Measurements from ENCODE around the gene DCC. TPM values are rescaled to one million over a fixed set of nuclear protein-coding genes. Genes with fewer than 3 reads are reported as not detected.

DCC gene
- total RNA-seq, 4 donors from 2014 or later = 0.84 to 1.2 TPM; not detected in 2

GRCh38 chr18:52746986-52747385, 407.0 kb downstream of the DCC start:
- Histone ChIP-seq H3K9me3 (no peaks in the 10 kb centered on the region), H3K27ac (no peak overlapping the region), H3K36me3 (no peaks in the 10 kb centered on the region), H3K4me3 (no peak overlapping the region), H3K4me1 (no peaks in the 10 kb centered on the region), H3K27me3 (no peaks in the 10 kb centered on the region)
- DNase-seq (ENCODE audit: low spot score in 2 of 2) = no peak
- 49 to 61% methylated on average over 2 of the region's 2 CpGs for WGBS, 2 donors
- TF ChIP-seq EP300 (IDR thresholded peaks at IDR 0.05) (no peak), POLR2A (IDR thresholded peaks at IDR 0.05) (no peak), CTCF (IDR thresholded peaks at IDR 0.05) (no peak)

GRCh38 chr18:52747869-52748268, 407.9 kb downstream of the DCC start:
- H3K4me1 ChIP-seq = no peaks in the 10 kb centered on the region
- no peak for TF ChIP-seq POLR2A (IDR thresholded peaks at IDR 0.05)
- TF ChIP-seq EP300 (IDR thresholded peaks at IDR 0.05) = no peak
- TF ChIP-seq CTCF (IDR thresholded peaks at IDR 0.05) = no peak
- no peak overlapping the region for H3K27ac ChIP-seq
- H3K36me3 ChIP-seq = no peaks in the 10 kb centered on the region
- WGBS, 2 donors = 91 to 94% methylated on average over 14 to 23 of the region's 23 CpGs
- no peaks in the 10 kb centered on the region for H3K9me3 ChIP-seq
- DNase-seq (ENCODE audit: low spot score in 2 of 2) = no peak
- no peaks in the 10 kb centered on the region for H3K27me3 ChIP-seq
- no peak overlapping the region for H3K4me3 ChIP-seq

GRCh38 chr18:52748343-52748742, 408.3 kb downstream of the DCC start:
- TF ChIP-seq EP300 (IDR thresholded peaks at IDR 0.05) = no peak
- no peak for TF ChIP-seq POLR2A (IDR thresholded peaks at IDR 0.05)
- TF ChIP-seq CTCF (IDR thresholded peaks at IDR 0.05) = no peak
- 85 to 96% methylated on average over 5 to 8 of the region's 8 CpGs for WGBS, 2 donors
- no peak for DNase-seq (ENCODE audit: low spot score in 2 of 2)

GRCh38 chr18:52749542-52749941, 409.5 kb downstream of the DCC start:
- no peaks in the 10 kb centered on the region for H3K9me3 ChIP-seq
- H3K4me3 ChIP-seq = no peak overlapping the region
- no peaks in the 10 kb centered on the region for H3K27me3 ChIP-seq
- TF ChIP-seq POLR2A (IDR thresholded peaks at IDR 0.05) (no peak), EP300 (IDR thresholded peaks at IDR 0.05) (no peak)
- no peaks in the 10 kb centered on the region for H3K4me1 ChIP-seq
- 47 to 76% methylated on average over 1 of the region's 1 CpG for WGBS, 2 donors
- H3K36me3 ChIP-seq = no peaks in the 10 kb centered on the region
- H3K27ac ChIP-seq = no peak overlapping the region
- DNase-seq (ENCODE audit: low spot score in 2 of 2) = no peak

More at GRCh38 chr18:52748343-52748742, 408.3 kb downstream of the DCC start:
- Histone ChIP-seq H3K36me3 (no peaks in the 10 kb centered on the region), H3K4me1 (no peaks in the 10 kb centered on the region), H3K9me3 (no peaks in the 10 kb centered on the region), H3K4me3 (no peak overlapping the region), H3K27me3 (no peaks in the 10 kb centered on the region), H3K27ac (no peak overlapping the region)

- no peak for DNase-seq (ENCODE audit: low spot score in 2 of 2)
- WGBS, 2 donors = 74 to 78% methylated on average over 2 of the region's 2 CpGs
These were observed 411.0 kb downstream of the DCC start for GRCh38 chr18:52750995-52751394.

More at GRCh38 chr18:52750995-52751394, 411.0 kb downstream of the DCC start:
- no peak overlapping the region for H3K4me3 ChIP-seq
- no peaks in the 10 kb centered on the region for H3K9me3 ChIP-seq
- H3K36me3 ChIP-seq = no peaks in the 10 kb centered on the region
- no peaks in the 10 kb centered on the region for H3K4me1 ChIP-seq
- TF ChIP-seq CTCF (IDR thresholded peaks at IDR 0.05) (no peak), POLR2A (IDR thresholded peaks at IDR 0.05) (no peak), EP300 (IDR thresholded peaks at IDR 0.05) (no peak)
- H3K27me3 ChIP-seq = no peaks in the 10 kb centered on the region
- H3K27ac ChIP-seq = no peak overlapping the region

Data from tibial nerve (tissue), 4 donors.